WTC11 (cell line): ENCODE data around the gene BCL2L1. TPM values are rescaled to one million over a fixed set of nuclear protein-coding genes. Genes with fewer than 3 reads are reported as not detected.
A peak's percentile ranks its signal among the peaks of the same experiment; 100 is the strongest.

Experiments used
- ATAC-seq: fragments of 200-7000 bp; cut with Tn5 transposase; 2 replicates; pipeline ENCODE4 v1.10.0; 2021; ENCODE audit warnings: mild to moderate bottlenecking, moderate library complexity
- CTCF ChIA-PET: fragments of 300-600 bp; sonication (Branson Sonifier 250); formaldehyde crosslinking; loops from one replicate; lab custom pipeline; 2021; ENCODE audit warnings: antibody characterized with exemption; lab: Charles Lee
- POLR2A ChIA-PET: fragments of 350-600 bp; sonication (Branson Sonifier 250); formaldehyde crosslinking; loops from one replicate; lab custom pipeline; 2021; ENCODE audit warnings: antibody characterized with exemption; lab: Charles Lee
- DNase-seq: peaks from one replicate; pipeline ENCODE4 v3.0.0; 2021; ENCODE audit warnings: low spot score
- H3K27ac Mint-ChIP-seq: 2 replicates; pipeline ENCODE4 v1.8.0; 2021; ENCODE audit warnings: mixed read lengths
- H3K27me3 Mint-ChIP-seq: 2 replicates; pipeline ENCODE4 v1.8.0; 2021; ENCODE audit warnings: low read depth, mild to moderate bottlenecking, moderate library complexity, mixed read lengths
- H3K36me3 Mint-ChIP-seq: 2 replicates; pipeline ENCODE4 v1.8.0; 2021; ENCODE audit warnings: mixed read lengths
- H3K4me1 Mint-ChIP-seq: 2 replicates; pipeline ENCODE4 v1.8.0; 2022; ENCODE audit warnings: mixed read lengths
- H3K4me3 Mint-ChIP-seq: 2 replicates; pipeline ENCODE4 v1.8.0; 2021; ENCODE audit warnings: mild to moderate bottlenecking, moderate library complexity, mixed read lengths
- H3K9me3 Mint-ChIP-seq: 2 replicates; pipeline ENCODE4 v1.8.0; 2021; ENCODE audit warnings: mixed read lengths
- CDX4 ChIP-seq: fragments of 250-450 bp; sonication (Bioruptor Pico); IDR thresholded peaks from 2 replicates; pipeline ENCODE4 v1.9.0; 2021; ENCODE audit warnings: moderate library complexity, mild to moderate bottlenecking, inconsistent platforms, borderline replicate concordance
- ERG ChIP-seq: fragments of 250-450 bp; sonication (Bioruptor Pico); IDR thresholded peaks from 2 replicates; pipeline ENCODE4 v1.8.0; 2021; ENCODE audit warnings: mild to moderate bottlenecking
- FOXJ3 ChIP-seq: sonication (generic); formaldehyde crosslinking; IDR thresholded peaks from 2 replicates; pipeline ENCODE4 v1.9.0; 2021; ENCODE audit warnings: missing genetic modification reagents, mild to moderate bottlenecking, borderline replicate concordance
- MLX ChIP-seq: sonication (generic); formaldehyde crosslinking; IDR thresholded peaks from 2 replicates; pipeline ENCODE4 v1.8.1; 2023; ENCODE audit warnings: mild to moderate bottlenecking, missing genetic modification reagents, moderate library complexity
- MYBL2 ChIP-seq: sonication (generic); formaldehyde crosslinking; IDR thresholded peaks from 2 replicates; pipeline ENCODE4 v1.8.1; 2023; ENCODE audit warnings: mild to moderate bottlenecking, moderate library complexity, missing genetic modification reagents
- STAT6 ChIP-seq: sonication (generic); formaldehyde crosslinking; conservative IDR thresholded peaks from 2 replicates; pipeline ENCODE4 v1.8.1; 2023; ENCODE audit warnings: mild to moderate bottlenecking, low read depth, missing genetic modification reagents, moderate library complexity
- TEAD1 ChIP-seq: sonication (generic); formaldehyde crosslinking; IDR thresholded peaks from 2 replicates; pipeline ENCODE4 v1.8.0; 2022; ENCODE audit warnings: mild to moderate bottlenecking, missing genetic modification reagents
- USF2 ChIP-seq: sonication (generic); formaldehyde crosslinking; IDR thresholded peaks from 2 replicates; pipeline ENCODE4 v1.8.1; 2023; ENCODE audit warnings: mild to moderate bottlenecking, missing genetic modification reagents, moderate library complexity
- ZNF281 ChIP-seq: sonication (generic); formaldehyde crosslinking; IDR thresholded peaks from 2 replicates; pipeline ENCODE4 v1.8.0; 2023; ENCODE audit warnings: mild to moderate bottlenecking, missing genetic modification reagents
- ZNF396 ChIP-seq: fragments of 250-450 bp; sonication (Bioruptor Pico); IDR thresholded peaks from 2 replicates; pipeline ENCODE4 v1.8.0; 2021; ENCODE audit warnings: mild to moderate bottlenecking, moderate library complexity, borderline replicate concordance
- ZNF416 ChIP-seq: fragments of 250-450 bp; sonication (Bioruptor Pico); IDR thresholded peaks from 2 replicates; pipeline ENCODE4 v1.9.0; 2021; ENCODE audit warnings: mild to moderate bottlenecking, inconsistent platforms
- ZNF512 ChIP-seq: sonication (generic); formaldehyde crosslinking; IDR thresholded peaks from 2 replicates; pipeline ENCODE4 v1.8.1; 2022; ENCODE audit warnings: missing genetic modification reagents, borderline replicate concordance
- ZNF532 ChIP-seq: fragments of 250-450 bp; sonication (Bioruptor Pico); IDR thresholded peaks from 2 replicates; pipeline ENCODE4 v1.9.0; 2021; ENCODE audit warnings: mild to moderate bottlenecking, borderline replicate concordance
- total RNA-seq: library from RNA; stranded (reverse); gene quantifications from 3 replicates; pipeline ENCODE4 v1.2.3, GENCODE V29; 2021

Gene BCL2L1
- total RNA-seq, 1 experiment from 2014 or later = 62.0 TPM

- no peak for DNase-seq
- CTCF ChIA-PET = interaction anchor here (0.5 to 8.8 kb wide), 7 partner anchors 11 to 162 kb away, joined by 3 to 488 read pairs (median 4); no protein-coding TSS in a partner anchor
- ATAC-seq = no peak
- Mint-ChIP-seq H3K4me1 (peaks cover 73% of the 10 kb centered on the region), H3K36me3 (peaks cover 30% of the 10 kb centered on the region), H3K4me3 (peak overlapping the region; percentile 86), H3K27me3 (no peaks in the 10 kb centered on the region), H3K27ac (peak overlapping the region; percentile 96), H3K9me3 (no peaks in the 10 kb centered on the region)
- POLR2A ChIA-PET = interaction anchor here (1.2 to 1.7 kb wide), 5 partner anchors 10 to 114 kb away, joined by 3 to 11 read pairs (median 4); partner anchors contain the start of gene ID1
- TF ChIP-seq TEAD1 (CRISPR knock-in tag) (no peak), ERG (CRISPR knock-in tag) (no peak), ZNF512 (CRISPR knock-in tag) (no peak), CDX4 (CRISPR knock-in tag) (no peak), MYBL2 (no peak), FOXJ3 (CRISPR knock-in tag) (no peak), ZNF416 (CRISPR knock-in tag) (no peak)
These were observed 3.6 kb downstream of the BCL2L1 start for GRCh38 chr20:31718952-31719643.

GRCh38 chr20:31717478-31718201 lies 5.0 kb downstream of the BCL2L1 start:
- ChIA-PET CTCF (interaction anchor here (8.8 kb wide), 1 partner anchor 55 kb away, joined by 488 read pairs; no protein-coding TSS in a partner anchor), POLR2A (interaction anchor here (1.3 kb wide), 1 partner anchor 56 kb away, joined by 4 read pairs; no protein-coding TSS in a partner anchor)
- H3K36me3 Mint-ChIP-seq = peaks cover 33% of the 10 kb centered on the region
- H3K27ac Mint-ChIP-seq = peak overlapping the region; percentile 28; the same call in 1 of the 2 replicates
- ATAC-seq (no peak), DNase-seq (no peak)
- H3K4me3 Mint-ChIP-seq = no peak overlapping the region
- no peaks in the 10 kb centered on the region for H3K27me3 Mint-ChIP-seq
- peaks cover 88% of the 10 kb centered on the region for H3K4me1 Mint-ChIP-seq
- no peaks in the 10 kb centered on the region for H3K9me3 Mint-ChIP-seq
- TF ChIP-seq STAT6 (CRISPR knock-in tag) (no peak), ZNF281 (no peak), USF2 (CRISPR knock-in tag) (no peak), ZNF532 (no peak), MLX (CRISPR knock-in tag) (no peak), ZNF396 (CRISPR knock-in tag) (no peak)
